Testis (tissue), 2 donors: ENCODE measurements around the gene PCMTD2.

Experiments
- POLR2A ChIP-seq: fragments of 450-650 bp; IDR thresholded peaks from one replicate; pipeline ENCODE4 v1.6.1; 2017; ENCODE audit warnings: antibody characterized with exemption, mild to moderate bottlenecking, moderate library complexity
- TF ChIP-seq, protein P1 (sequence below), 3 experiments: fragments of 450-650 bp in 2 of 3; fragments of 200-600 bp in 1 of 3; sonication (generic) in 1 of 3; IDR thresholded peaks; one replicate each; pipeline ENCODE4 v1.5.1; 2016 to 2019; ENCODE audit warnings: antibody characterized with exemption in 3 of 3, mild to moderate bottlenecking in 2 of 3, moderate library complexity in 1 of 3

DNA sequence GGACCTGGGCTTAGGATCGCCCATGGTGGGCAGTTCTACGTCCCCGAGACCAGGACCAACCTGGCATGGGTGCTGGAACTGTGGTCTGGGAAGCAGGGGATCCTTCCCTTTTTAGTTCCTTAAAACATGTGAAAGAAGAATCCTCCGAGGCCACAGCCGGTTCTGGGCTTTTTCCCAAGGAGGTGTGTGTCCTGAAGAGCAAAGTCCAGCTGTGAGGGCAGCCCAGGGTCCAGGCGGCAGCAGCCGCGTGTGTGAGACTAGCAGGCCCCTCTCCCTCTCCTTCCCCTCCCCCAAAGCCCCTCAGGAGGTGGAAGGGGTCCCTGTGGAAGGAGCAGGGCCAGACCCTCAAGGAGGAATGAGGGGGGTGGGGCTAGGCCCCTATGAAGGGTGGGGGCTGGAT lies 35.1 kb upstream of the PCMTD2 start:
- TF ChIP-seq, protein P1, sequence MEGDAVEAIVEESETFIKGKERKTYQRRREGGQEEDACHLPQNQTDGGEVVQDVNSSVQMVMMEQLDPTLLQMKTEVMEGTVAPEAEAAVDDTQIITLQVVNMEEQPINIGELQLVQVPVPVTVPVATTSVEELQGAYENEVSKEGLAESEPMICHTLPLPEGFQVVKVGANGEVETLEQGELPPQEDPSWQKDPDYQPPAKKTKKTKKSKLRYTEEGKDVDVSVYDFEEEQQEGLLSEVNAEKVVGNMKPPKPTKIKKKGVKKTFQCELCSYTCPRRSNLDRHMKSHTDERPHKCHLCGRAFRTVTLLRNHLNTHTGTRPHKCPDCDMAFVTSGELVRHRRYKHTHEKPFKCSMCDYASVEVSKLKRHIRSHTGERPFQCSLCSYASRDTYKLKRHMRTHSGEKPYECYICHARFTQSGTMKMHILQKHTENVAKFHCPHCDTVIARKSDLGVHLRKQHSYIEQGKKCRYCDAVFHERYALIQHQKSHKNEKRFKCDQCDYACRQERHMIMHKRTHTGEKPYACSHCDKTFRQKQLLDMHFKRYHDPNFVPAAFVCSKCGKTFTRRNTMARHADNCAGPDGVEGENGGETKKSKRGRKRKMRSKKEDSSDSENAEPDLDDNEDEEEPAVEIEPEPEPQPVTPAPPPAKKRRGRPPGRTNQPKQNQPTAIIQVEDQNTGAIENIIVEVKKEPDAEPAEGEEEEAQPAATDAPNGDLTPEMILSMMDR (IDR thresholded peaks at IDR 0.05), result no peak
- TF ChIP-seq POLR2A, result no peak
